22Rv1 (cell line): Measurements from ENCODE around the gene ITGAE.

Experiments used
- ZFX ChIP-seq: fragments of 450-650 bp; IDR thresholded peaks from 2 replicates; pipeline ENCODE4 v1.6.1; 2017; ENCODE audit warnings: antibody characterized with exemption, borderline replicate concordance
- TF ChIP-seq, protein P1 (sequence below): fragments of 450-650 bp; IDR thresholded peaks from 2 replicates; pipeline ENCODE4 v1.5.1; 2017; ENCODE audit warnings: mild to moderate bottlenecking

DNA sequence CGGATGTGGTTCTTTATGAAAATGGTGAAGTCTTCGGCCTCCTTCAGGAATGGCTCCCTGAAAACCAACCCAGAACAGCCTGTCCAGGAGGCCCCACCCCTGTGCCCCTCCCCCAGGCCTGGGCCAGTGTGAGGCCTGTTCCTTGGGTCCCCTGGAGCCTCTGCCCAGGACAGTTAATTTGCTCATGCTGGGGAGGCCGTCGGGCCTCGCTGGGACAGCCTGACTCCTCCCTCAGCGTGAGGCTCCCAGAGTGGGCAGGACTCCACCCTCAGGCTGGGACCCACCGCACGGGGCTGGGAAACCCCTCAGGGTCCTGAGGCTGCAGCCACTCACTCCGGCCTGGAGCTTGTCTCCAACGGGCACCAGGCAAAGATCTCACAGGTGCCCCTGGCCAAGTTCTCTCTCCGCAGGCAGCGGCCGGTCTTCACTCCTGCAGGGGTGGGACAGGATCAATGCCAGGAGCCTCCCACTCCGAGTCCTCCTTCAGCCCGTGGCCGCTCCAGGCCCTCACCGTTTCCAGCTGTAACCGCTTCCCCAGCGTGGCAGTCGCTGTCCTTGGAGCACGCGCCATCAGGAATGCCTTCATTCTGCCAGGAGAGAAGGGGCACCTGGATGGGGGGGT, 110.8 kb downstream of the ITGAE start:
- TF ChIP-seq, protein P1, sequence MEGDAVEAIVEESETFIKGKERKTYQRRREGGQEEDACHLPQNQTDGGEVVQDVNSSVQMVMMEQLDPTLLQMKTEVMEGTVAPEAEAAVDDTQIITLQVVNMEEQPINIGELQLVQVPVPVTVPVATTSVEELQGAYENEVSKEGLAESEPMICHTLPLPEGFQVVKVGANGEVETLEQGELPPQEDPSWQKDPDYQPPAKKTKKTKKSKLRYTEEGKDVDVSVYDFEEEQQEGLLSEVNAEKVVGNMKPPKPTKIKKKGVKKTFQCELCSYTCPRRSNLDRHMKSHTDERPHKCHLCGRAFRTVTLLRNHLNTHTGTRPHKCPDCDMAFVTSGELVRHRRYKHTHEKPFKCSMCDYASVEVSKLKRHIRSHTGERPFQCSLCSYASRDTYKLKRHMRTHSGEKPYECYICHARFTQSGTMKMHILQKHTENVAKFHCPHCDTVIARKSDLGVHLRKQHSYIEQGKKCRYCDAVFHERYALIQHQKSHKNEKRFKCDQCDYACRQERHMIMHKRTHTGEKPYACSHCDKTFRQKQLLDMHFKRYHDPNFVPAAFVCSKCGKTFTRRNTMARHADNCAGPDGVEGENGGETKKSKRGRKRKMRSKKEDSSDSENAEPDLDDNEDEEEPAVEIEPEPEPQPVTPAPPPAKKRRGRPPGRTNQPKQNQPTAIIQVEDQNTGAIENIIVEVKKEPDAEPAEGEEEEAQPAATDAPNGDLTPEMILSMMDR, result no peak
- TF ChIP-seq ZFX, result no peak
